Stimulated activated CD4-positive, alpha-beta T cell treated with anti-CD3 and anti-CD28 coated beads, Interleukin-15, amount 100 ng/mL, for 1 hour (primary cell): ENCODE results near the gene AKAP6.

ENCODE experiments used
- DNase-seq, 2 donors: peaks; one replicate each; pipeline ENCODE4 v3.0.0-alpha.2; 2020; ENCODE audit warnings: low read depth in 1 of 2, low spot score in 1 of 2

AKAP6 gene

GRCh38 chr14:32607399-32607798 lies 278.3 kb downstream of the AKAP6 start:
- DNase-seq: no peak

- no peak for DNase-seq
These were observed 279.8 kb downstream of the AKAP6 start for GRCh38 chr14:32608857-32609256.

GRCh38 chr14:32609388-32609787 lies 280.3 kb downstream of the AKAP6 start:
- DNase-seq: no peak

- no peak for DNase-seq
These were observed 282.7 kb downstream of the AKAP6 start for GRCh38 chr14:32611752-32612151.

GRCh38 chr14:32618991-32619390 lies 289.9 kb downstream of the AKAP6 start:
- no peak for DNase-seq

GRCh38 chr14:32620303-32620702 lies 291.2 kb downstream of the AKAP6 start:
- no peak for DNase-seq

GRCh38 chr14:32620724-32621123 lies 291.6 kb downstream of the AKAP6 start:
- no peak for DNase-seq

GRCh38 chr14:32621585-32621984 lies 292.5 kb downstream of the AKAP6 start:
- no peak for DNase-seq

GRCh38 chr14:32622742-32623141 lies 293.6 kb downstream of the AKAP6 start:
- DNase-seq: no peak

GRCh38 chr14:32623300-32624093 lies 294.4 kb downstream of the AKAP6 start:
- DNase-seq: no peak

GRCh38 chr14:32625211-32625610 lies 296.1 kb downstream of the AKAP6 start:
- DNase-seq: no peak

- DNase-seq: no peak
These were observed 298.6 kb downstream of the AKAP6 start for GRCh38 chr14:32627545-32628298.

GRCh38 chr14:32629236-32629635 lies 300.1 kb downstream of the AKAP6 start:
- DNase-seq: no peak

GRCh38 chr14:32630701-32631100 lies 301.6 kb downstream of the AKAP6 start:
- DNase-seq: no peak

GRCh38 chr14:32633224-32633859 lies 304.2 kb downstream of the AKAP6 start:
- no peak for DNase-seq

GRCh38 chr14:32633930-32634329 lies 304.8 kb downstream of the AKAP6 start:
- no peak for DNase-seq

GRCh38 chr14:32635061-32635719 lies 306.1 kb downstream of the AKAP6 start:
- no peak for DNase-seq

GRCh38 chr14:32637582-32637981 lies 308.5 kb downstream of the AKAP6 start:
- no peak for DNase-seq

- DNase-seq: no peak
These were observed 310.1 kb downstream of the AKAP6 start for GRCh38 chr14:32639208-32639607.

GRCh38 chr14:32645551-32645950 lies 316.5 kb downstream of the AKAP6 start:
- DNase-seq: no peak

- DNase-seq: no peak
These were observed 319.3 kb downstream of the AKAP6 start for GRCh38 chr14:32648434-32648833.
